ENCODE data around the gene ATAD2B.
"Not testable (repeated sequence)": the region's sequence is repeated elsewhere in the genome, so short reads cannot be mapped to it uniquely, and the experiment has no call there.

The ATAD2B gene

GRCh38 chr2:23754970-23755369 lies 172.0 kb downstream of the ATAD2B start:
- no peak for FAIRE-seq

DNA sequence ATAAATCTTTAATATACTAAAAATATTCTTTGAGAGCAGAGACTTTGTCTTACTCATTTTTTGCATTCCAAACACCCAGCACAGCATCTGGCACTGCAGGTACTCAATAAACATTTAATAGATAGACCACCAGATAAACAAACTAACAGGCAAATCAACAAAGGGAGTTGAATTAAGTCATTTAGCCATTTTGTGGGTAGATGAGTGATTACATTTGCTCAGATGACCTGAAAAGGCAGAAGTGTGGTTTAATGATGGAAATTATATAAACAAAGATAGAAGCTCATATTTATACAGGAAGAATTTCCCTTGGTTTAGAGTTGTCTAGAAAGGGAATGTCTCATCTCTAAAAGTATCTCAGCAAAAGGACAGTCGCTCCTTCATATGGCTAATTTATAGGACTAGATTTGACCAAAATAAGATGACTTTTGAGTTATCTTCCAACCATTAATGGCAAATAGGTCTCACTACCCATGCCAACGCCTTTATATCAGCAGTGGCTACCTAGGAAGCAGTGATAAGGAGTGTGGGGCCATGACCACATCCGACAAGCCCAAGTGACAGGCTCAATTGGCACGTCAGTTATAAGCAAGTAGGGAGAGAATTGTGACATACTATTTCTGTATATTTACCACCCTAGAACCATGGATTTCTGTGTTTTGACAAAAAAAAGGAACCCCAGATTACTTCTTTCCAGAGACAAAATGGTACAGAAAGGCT lies 173.5 kb downstream of the ATAD2B start:
- DNase-seq (ENCODE audit: insufficient read length) (no peak), FAIRE-seq (no peak)
- TF ChIP-seq POLR2A (IDR thresholded peaks at IDR 0.05; ENCODE audit: low read depth, low read length) (no peak), POLR2AphosphoS5 (IDR thresholded peaks at IDR 0.05; ENCODE audit: low read depth, low read length) (no peak)

More at GRCh38 chr2:23754970-23755369, 172.0 kb downstream of the ATAD2B start:
- TF ChIP-seq POLR2A (IDR thresholded peaks at IDR 0.05; ENCODE audit: low read depth, low read length) (no peak), TAF1 (IDR thresholded peaks at IDR 0.05; ENCODE audit: borderline replicate concordance, low read depth, low read length) (no peak), POLR2AphosphoS5 (IDR thresholded peaks at IDR 0.05; ENCODE audit: low read depth, low read length) (no peak)
- no peak for DNase-seq (ENCODE audit: insufficient read length)

DNA sequence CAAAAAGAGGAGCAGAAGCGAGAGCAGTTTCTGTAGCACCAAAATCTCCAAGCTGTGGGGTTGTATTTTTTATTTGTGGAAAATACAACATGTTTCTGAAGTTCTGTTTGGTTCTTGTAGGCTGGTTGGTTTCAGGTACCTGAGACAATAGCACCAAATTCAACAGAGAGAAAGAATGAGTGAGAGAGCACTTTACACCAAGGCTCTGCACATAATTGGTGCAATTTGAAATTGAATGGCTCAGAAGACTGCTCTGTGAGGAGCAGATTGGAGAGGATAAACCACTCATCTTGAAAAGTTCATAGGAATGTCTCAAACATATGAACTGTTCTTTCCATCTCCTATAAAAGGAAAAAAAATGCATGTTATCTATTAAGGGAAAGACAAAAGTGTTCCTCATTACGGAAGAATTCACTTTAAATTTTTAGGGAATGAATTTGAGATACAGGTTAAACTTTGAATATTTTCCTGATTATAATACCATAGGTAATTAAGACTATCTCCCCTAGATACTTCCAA lies 175.1 kb downstream of the ATAD2B start:
- DNase-seq (ENCODE audit: insufficient read length) (no peak), FAIRE-seq (no peak)
- TF ChIP-seq POLR2AphosphoS5 (IDR thresholded peaks at IDR 0.05; ENCODE audit: low read depth, low read length) (no peak), POLR2A (IDR thresholded peaks at IDR 0.05; ENCODE audit: low read depth, low read length) (no peak), TAF1 (IDR thresholded peaks at IDR 0.05; ENCODE audit: borderline replicate concordance, low read depth, low read length) (no peak)

GRCh38 chr2:23746141-23746863 lies 180.6 kb downstream of the ATAD2B start:
- TF ChIP-seq POLR2AphosphoS5 (IDR thresholded peaks at IDR 0.05; ENCODE audit: low read depth, low read length) (no peak), POLR2A (IDR thresholded peaks at IDR 0.05; ENCODE audit: low read depth, low read length) (no peak), TAF1 (IDR thresholded peaks at IDR 0.05; ENCODE audit: borderline replicate concordance, low read depth, low read length) (no peak)
- DNase-seq (ENCODE audit: insufficient read length) (no peak), FAIRE-seq (no peak)

DNA sequence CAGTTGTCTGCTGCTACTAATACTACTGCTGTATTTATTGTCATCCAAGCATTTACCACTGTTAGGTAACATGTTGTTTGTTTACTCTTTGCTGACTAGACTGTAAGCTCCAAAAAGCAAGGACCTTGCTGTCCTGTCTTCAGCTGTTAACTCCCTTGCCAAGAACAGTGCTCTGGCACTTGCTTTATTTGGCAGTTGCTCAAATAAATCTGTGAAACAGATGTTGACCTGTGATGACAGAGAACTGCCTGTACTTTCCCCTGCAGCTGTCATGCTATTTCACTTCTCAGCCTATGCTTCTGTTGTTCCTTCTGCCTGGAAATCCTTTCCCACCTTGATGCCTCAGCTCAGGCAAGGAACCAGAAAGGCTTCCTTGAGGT lies 181.2 kb downstream of the ATAD2B start:
- DNase-seq (ENCODE audit: insufficient read length) (no peak), FAIRE-seq (no peak)

GRCh38 chr2:23745068-23745725 lies 181.7 kb downstream of the ATAD2B start:
- DNase-seq (ENCODE audit: insufficient read length), result no peak
- no peak for TF ChIP-seq TAF1 (IDR thresholded peaks at IDR 0.05; ENCODE audit: borderline replicate concordance, low read depth, low read length)
- no peak for TF ChIP-seq POLR2AphosphoS5 (IDR thresholded peaks at IDR 0.05; ENCODE audit: low read depth, low read length)
- no peak for TF ChIP-seq POLR2A (IDR thresholded peaks at IDR 0.05; ENCODE audit: low read depth, low read length)
- FAIRE-seq, result no peak

More for the DNA sequence above, 181.2 kb downstream of the ATAD2B start:
- no peak for TF ChIP-seq POLR2A (IDR thresholded peaks at IDR 0.05; ENCODE audit: low read depth, low read length)
- TF ChIP-seq POLR2AphosphoS5 (IDR thresholded peaks at IDR 0.05; ENCODE audit: low read depth, low read length), result no peak
- no peak for TF ChIP-seq TAF1 (IDR thresholded peaks at IDR 0.05; ENCODE audit: borderline replicate concordance, low read depth, low read length)

- not testable (repeated sequence) for FAIRE-seq; DNase-seq (ENCODE audit: insufficient read length)
Observed at GRCh38 chr2:23736783-23737182, 190.1 kb downstream of the ATAD2B start.

DNA sequence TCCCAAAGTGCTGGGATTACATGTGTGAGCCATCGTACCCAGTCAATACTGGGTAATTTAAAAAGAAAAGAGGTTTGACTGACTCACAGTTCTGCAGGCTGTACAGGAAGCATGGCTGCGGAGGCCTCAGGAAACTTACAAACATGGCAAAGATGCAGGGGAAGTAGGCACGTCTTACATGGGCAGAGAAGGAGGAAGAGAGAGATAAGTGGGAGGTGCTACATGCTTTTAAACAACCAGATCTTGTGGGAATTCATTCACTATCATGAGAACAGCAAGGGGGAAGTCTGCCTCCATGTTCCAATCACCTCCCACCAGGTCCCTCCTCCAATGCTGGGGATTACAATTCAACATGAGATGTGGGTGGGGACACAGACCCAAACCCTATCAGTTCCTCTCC lies 192.5 kb downstream of the ATAD2B start:
- TF ChIP-seq POLR2A (IDR thresholded peaks at IDR 0.05; ENCODE audit: low read depth, low read length) (no peak), POLR2AphosphoS5 (IDR thresholded peaks at IDR 0.05; ENCODE audit: low read depth, low read length) (no peak), TAF1 (IDR thresholded peaks at IDR 0.05; ENCODE audit: borderline replicate concordance, low read depth, low read length) (no peak)
- no peak for DNase-seq (ENCODE audit: insufficient read length)
- no peak for FAIRE-seq

DNA sequence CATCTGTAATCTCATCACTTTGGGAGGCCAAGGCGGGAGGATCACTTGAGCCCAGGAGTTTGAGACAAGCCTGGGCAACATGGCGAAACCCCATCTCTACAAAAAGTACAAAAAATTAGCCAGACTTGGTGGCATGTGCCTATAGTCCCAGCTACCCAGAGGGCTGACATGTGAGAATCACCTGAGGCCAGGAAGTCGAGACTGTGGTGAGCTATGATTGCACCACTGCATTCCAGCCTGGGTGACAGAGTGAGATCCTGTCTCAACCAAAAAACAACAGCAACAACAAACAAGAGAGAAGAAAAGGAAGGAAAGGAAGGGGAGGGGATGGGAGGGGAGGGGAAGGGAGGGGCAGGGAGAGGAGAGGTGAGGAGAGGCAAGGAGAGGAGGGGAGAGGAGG lies 203.9 kb downstream of the ATAD2B start:
- not testable (repeated sequence) for DNase-seq (ENCODE audit: insufficient read length); FAIRE-seq

DNA sequence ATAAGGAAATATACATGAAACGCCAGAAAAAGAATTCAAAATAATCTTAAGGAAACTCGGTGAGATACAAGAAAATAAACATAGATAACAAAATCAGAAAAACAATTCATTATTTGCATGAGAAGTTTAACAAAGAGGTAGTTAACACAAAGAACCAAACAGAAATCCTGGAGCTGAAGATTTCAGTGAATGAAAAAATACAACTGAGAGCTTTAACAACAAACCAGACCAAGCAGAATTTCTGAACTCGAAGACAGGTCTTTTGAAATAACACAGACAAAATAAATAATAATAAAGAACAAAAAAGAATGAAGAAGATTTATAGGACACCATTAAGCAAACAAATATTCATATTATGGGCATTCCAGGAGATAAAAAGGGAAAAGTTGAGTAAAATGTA lies 204.7 kb downstream of the ATAD2B start:
- DNase-seq (ENCODE audit: insufficient read length) (no peak), FAIRE-seq (no peak)
- TF ChIP-seq POLR2A (IDR thresholded peaks at IDR 0.05; ENCODE audit: low read depth, low read length), result no peak
- TF ChIP-seq POLR2AphosphoS5 (IDR thresholded peaks at IDR 0.05; ENCODE audit: low read depth, low read length), result no peak
- no peak for TF ChIP-seq TAF1 (IDR thresholded peaks at IDR 0.05; ENCODE audit: borderline replicate concordance, low read depth, low read length)

GRCh38 chr2:23721454-23721826 lies 205.5 kb downstream of the ATAD2B start:
- FAIRE-seq (no peak), DNase-seq (ENCODE audit: insufficient read length) (no peak)
- TF ChIP-seq POLR2AphosphoS5 (IDR thresholded peaks at IDR 0.05; ENCODE audit: low read depth, low read length) (no peak), POLR2A (IDR thresholded peaks at IDR 0.05; ENCODE audit: low read depth, low read length) (no peak), TAF1 (IDR thresholded peaks at IDR 0.05; ENCODE audit: borderline replicate concordance, low read depth, low read length) (no peak)

Data from GM12892 (cell line).